K562 (cell line): ENCODE measurements around the gene COX4I2. TPM values are rescaled to one million over a fixed set of nuclear protein-coding genes. Genes with fewer than 3 reads are reported as not detected.

Source experiments
- CHD7 ChIP-seq: fragments of 200-600 bp; sonication (generic); IDR thresholded peaks from one replicate; pipeline ENCODE4 v1.6.1; 2012; ENCODE audit warnings: mild to moderate bottlenecking, low read depth, low read length, inconsistent platforms
- CREB5 ChIP-seq: fragments of 250-450 bp; sonication (Bioruptor Pico); IDR thresholded peaks from 2 replicates; pipeline ENCODE4 v1.5.0; 2020; ENCODE audit warnings: mild to moderate bottlenecking
- E2F1 ChIP-seq: sonication (generic); formaldehyde crosslinking; IDR thresholded peaks from 2 replicates; pipeline ENCODE4 v1.8.1; 2023; ENCODE audit warnings: mild to moderate bottlenecking, missing genetic modification reagents, moderate library complexity
- PRDM10 ChIP-seq: fragments of 450-650 bp; IDR thresholded peaks from 2 replicates; pipeline ENCODE4 v1.6.1; 2018; ENCODE audit not compliant: partially characterized antibody
- TSC22D4 ChIP-seq: fragments of 450-650 bp; IDR thresholded peaks from 2 replicates; pipeline ENCODE4 v1.6.1; 2016; ENCODE audit warnings: missing genetic modification characterization, missing biosample characterization, control low read depth
- ZNF75A ChIP-seq: fragments of 450-650 bp; formaldehyde crosslinking; IDR thresholded peaks from 2 replicates; pipeline ENCODE4 v1.4.0; 2020; ENCODE audit warnings: mild to moderate bottlenecking
- ZNF780A ChIP-seq: fragments of 250-450 bp; sonication (Bioruptor Pico); IDR thresholded peaks from 2 replicates; pipeline ENCODE4 v1.5.0; 2021; ENCODE audit warnings: mild to moderate bottlenecking
- ZSCAN32 ChIP-seq: fragments of 450-650 bp; formaldehyde crosslinking; IDR thresholded peaks from 2 replicates; pipeline ENCODE4 v1.4.0; 2020; ENCODE audit warnings: mild to moderate bottlenecking, moderate library complexity
- polyA plus RNA-seq, 8 experiments: library from polyadenylated mRNA; depleted of rRNA in 4 of 8; stranded (reverse) in 5 of 8; unstranded in 3 of 8; fragments of >200 nt; fragmentation: Nextera tagmentation in 2 of 8; fragmentation: Illumina TruSeq in 1 of 8; extraction: Ambion mirVana in 2 of 8; extraction: Trizol in 1 of 8; gene quantifications; 2 replicates each; pipeline versions ENCODE4 v1.2.1 to v1.2.3, GENCODE V29; 2011 to 2014; ENCODE audit warnings: inconsistent platforms in 1 of 8, missing spikeins in 1 of 8
- total RNA-seq, 7 experiments: library from RNA; depleted of rRNA in 6 of 7; stranded (reverse); fragments of >200 nt in 6 of 7; fragmentation: Illumina TruSeq in 2 of 7; extraction: Trizol in 2 of 7; gene quantifications; 2 replicates each; pipeline versions ENCODE4 v1.2.1 to v1.2.3, GENCODE V29; 2011 to 2021; ENCODE audit warnings: low replicate concordance in 1 of 7

The COX4I2 gene
- total and polyA plus RNA-seq, 9 of the 15 experiments (the other 6 are each of a cell fraction or from before 2014, with no cell fraction given) = not detected

- TF ChIP-seq TSC22D4 (tag) (no peak), PRDM10 (no peak), CREB5 (CRISPR knock-in tag) (no peak), ZNF780A (CRISPR knock-in tag) (no peak), E2F1 (CRISPR knock-in tag) (no peak), ZNF75A (no peak), CHD7 (no peak), ZSCAN32 (no peak)
These were observed 33.7 kb upstream of the COX4I2 start (continued) for GRCh38 chr20:31603822-31604566.
